ENCODE results near the gene RAD54L. TPM values are rescaled to one million over a fixed set of nuclear protein-coding genes. Genes with fewer than 3 reads are reported as not detected.
"Not testable (repeated sequence)": the region's sequence is repeated elsewhere in the genome, so short reads cannot be mapped to it uniquely, and the experiment has no call there.

The RAD54L gene
- total and polyA plus RNA-seq, 4 donors: 0.72 to 2.2 (median 2.1) TPM

DNA sequence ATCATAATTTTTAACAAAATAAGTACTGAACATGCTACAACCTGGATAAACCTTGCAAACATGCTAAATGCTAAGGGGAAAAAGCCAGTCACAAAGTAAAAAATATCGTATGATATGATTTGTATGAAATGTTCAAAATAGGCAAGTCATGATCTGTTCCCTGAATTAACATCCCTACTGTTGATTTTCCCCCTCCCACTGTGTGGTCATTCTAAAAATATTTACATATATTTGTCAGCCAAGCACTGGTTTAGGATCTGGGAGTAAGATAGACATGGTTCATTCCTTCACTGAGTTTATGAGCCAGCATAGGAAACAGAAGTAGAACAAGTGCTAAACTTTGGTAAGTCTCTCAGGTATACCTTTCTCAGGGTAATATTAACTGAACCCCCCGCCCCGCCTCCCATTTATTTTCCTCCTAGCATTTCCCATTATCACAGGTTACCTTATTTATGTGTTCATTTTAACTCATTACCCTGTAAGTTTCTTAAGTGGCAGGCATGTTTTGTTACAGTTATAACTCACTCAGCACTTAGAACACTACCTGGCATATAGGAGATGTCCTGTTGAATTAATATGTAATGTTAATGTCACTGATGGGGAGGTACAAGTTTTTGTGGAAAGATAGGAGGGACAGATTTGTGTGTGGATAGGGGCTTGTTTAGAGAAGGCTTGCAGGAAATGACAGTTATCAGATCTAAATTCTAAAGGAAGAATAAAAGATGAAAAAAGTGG is 68.3 kb downstream of the RAD54L start:
- peaks cover 17 to 37% (median 23%) of the 10 kb centered on the region in 4 donors for H3K36me3 ChIP-seq (ENCODE audit: control insufficient read depth in 4 of 4, insufficient read depth in 4 of 4, low read length in 4 of 4)
- H3K9me3 ChIP-seq (ENCODE audit: control insufficient read depth in 4 of 4, insufficient read depth in 3 of 4, low read length in 3 of 4): no peaks in the 10 kb centered on the region
- H3K27me3 ChIP-seq (ENCODE audit: control insufficient read depth in 3 of 3, insufficient read depth in 3 of 3, low read length in 2 of 3): no peaks in the 10 kb centered on the region
- 92 to 94% methylated on average over 3 of the region's 3 CpGs for WGBS, 2 donors
- ATAC-seq (ENCODE audit: insufficient read depth, low FRiP score) (no peak), DNase-seq (no peak)
- no peak overlapping the region for H3K4me3 ChIP-seq
- no peak overlapping the region for H3K27ac ChIP-seq (ENCODE audit: low read depth in 1 of 2, low read length in 1 of 2)
- no peak overlapping the region for H3K9ac ChIP-seq (ENCODE audit: insufficient read depth in 1 of 2, low read length in 2 of 2)
- H3K4me1 ChIP-seq (ENCODE audit: control insufficient read depth in 5 of 5, insufficient read depth in 5 of 5, low read length in 5 of 5): no peaks in the 10 kb centered on the region
- TF ChIP-seq, protein P1, sequence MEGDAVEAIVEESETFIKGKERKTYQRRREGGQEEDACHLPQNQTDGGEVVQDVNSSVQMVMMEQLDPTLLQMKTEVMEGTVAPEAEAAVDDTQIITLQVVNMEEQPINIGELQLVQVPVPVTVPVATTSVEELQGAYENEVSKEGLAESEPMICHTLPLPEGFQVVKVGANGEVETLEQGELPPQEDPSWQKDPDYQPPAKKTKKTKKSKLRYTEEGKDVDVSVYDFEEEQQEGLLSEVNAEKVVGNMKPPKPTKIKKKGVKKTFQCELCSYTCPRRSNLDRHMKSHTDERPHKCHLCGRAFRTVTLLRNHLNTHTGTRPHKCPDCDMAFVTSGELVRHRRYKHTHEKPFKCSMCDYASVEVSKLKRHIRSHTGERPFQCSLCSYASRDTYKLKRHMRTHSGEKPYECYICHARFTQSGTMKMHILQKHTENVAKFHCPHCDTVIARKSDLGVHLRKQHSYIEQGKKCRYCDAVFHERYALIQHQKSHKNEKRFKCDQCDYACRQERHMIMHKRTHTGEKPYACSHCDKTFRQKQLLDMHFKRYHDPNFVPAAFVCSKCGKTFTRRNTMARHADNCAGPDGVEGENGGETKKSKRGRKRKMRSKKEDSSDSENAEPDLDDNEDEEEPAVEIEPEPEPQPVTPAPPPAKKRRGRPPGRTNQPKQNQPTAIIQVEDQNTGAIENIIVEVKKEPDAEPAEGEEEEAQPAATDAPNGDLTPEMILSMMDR (IDR thresholded peaks at IDR 0.05; ENCODE audit: control extremely low read depth, extremely low read depth): no peak

DNA sequence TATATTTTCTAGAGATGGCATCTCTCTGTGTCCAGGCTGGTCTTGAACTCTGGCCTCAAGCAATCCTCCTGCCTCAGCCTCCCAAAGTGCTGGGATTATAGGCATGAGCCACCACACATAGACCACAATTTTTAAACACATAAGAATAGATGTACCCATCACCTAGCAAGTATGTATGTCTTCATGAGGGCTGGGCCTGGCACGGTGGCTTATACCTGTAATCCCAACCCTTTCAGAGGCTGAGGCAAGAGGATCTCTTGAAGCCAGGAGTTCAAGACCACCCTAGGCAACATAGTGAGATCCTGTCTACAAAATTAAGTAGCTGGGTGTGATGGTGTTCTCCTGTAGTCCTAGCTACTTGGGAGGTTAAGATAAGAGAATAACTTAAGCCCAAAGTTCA is 69.8 kb downstream of the RAD54L start:
- Histone ChIP-seq H3K27me3 (ENCODE audit: control insufficient read depth in 3 of 3, insufficient read depth in 3 of 3, low read length in 2 of 3) (no peaks in the 10 kb centered on the region), H3K4me3 (no peak overlapping the region), H3K9me3 (ENCODE audit: control insufficient read depth in 4 of 4, insufficient read depth in 3 of 4, low read length in 3 of 4) (no peaks in the 10 kb centered on the region), H3K36me3 (ENCODE audit: control insufficient read depth in 4 of 4, insufficient read depth in 4 of 4, low read length in 4 of 4) (peaks cover 13 to 30% (median 17%) of the 10 kb centered on the region in 4 donors), H3K9ac (ENCODE audit: insufficient read depth in 1 of 2, low read length in 2 of 2) (no peak overlapping the region), H3K27ac (ENCODE audit: low read depth in 1 of 2, low read length in 1 of 2) (no peak overlapping the region), H3K4me1 (ENCODE audit: control insufficient read depth in 5 of 5, insufficient read depth in 5 of 5, low read length in 5 of 5) (no peaks in the 10 kb centered on the region)
- DNase-seq (no peak), ATAC-seq (ENCODE audit: insufficient read depth, low FRiP score) (no peak)
- WGBS, 2 donors: 93 to 95% methylated on average over 1 of the region's 1 CpG
- TF ChIP-seq, protein P1 (IDR thresholded peaks at IDR 0.05; ENCODE audit: control extremely low read depth, extremely low read depth): no peak

GRCh38 chr1:46319301-46319700 is 71.7 kb downstream of the RAD54L start:
- H3K36me3 ChIP-seq (ENCODE audit: control insufficient read depth in 4 of 4, insufficient read depth in 4 of 4, low read length in 4 of 4): peaks cover 4 to 19% (median 9%) of the 10 kb centered on the region in 4 donors
- not testable (repeated sequence) for H3K27ac ChIP-seq (ENCODE audit: low read depth in 1 of 2, low read length in 1 of 2); H3K27me3 ChIP-seq (ENCODE audit: control insufficient read depth in 3 of 3, insufficient read depth in 3 of 3, low read length in 2 of 3); ATAC-seq (ENCODE audit: insufficient read depth, low FRiP score); H3K9me3 ChIP-seq (ENCODE audit: control insufficient read depth in 4 of 4, insufficient read depth in 3 of 4, low read length in 3 of 4); H3K4me1 ChIP-seq (ENCODE audit: control insufficient read depth in 5 of 5, insufficient read depth in 5 of 5, low read length in 5 of 5); DNase-seq; H3K9ac ChIP-seq (ENCODE audit: insufficient read depth in 1 of 2, low read length in 2 of 2); H3K4me3 ChIP-seq
- WGBS, 2 donors: 96 to 98% methylated on average over 6 of the region's 6 CpGs

- H3K4me3 ChIP-seq, DNase-seq: not testable (repeated sequence)
Observed at GRCh38 chr1:46319960-46320914, 72.7 kb downstream of the RAD54L start.

DNA sequence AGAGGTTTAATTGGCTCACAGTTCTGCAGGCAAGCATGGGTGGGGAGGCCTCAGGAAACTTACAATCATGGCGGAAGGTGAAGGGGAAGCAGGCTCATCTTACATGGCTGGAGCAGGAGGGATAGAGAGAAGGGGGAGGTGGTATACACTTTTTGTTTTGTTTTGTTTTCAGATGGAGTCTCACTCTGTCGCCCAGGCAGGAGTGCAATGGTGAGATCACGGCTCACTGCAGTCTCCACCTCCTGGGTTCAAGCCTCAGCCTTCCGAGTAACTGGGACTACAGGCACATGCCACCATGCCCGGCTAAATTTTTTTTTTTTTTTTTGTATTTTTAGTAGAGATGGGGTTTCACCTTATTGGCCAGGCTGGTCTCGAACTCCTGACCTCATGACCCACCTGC is 74.6 kb downstream of the RAD54L start:
- H3K4me1 ChIP-seq (ENCODE audit: control insufficient read depth in 5 of 5, insufficient read depth in 5 of 5, low read length in 5 of 5); H3K4me3 ChIP-seq; H3K9ac ChIP-seq (ENCODE audit: insufficient read depth in 1 of 2, low read length in 2 of 2); DNase-seq; ATAC-seq (ENCODE audit: insufficient read depth, low FRiP score); H3K27ac ChIP-seq (ENCODE audit: low read depth in 1 of 2, low read length in 1 of 2); H3K9me3 ChIP-seq (ENCODE audit: control insufficient read depth in 4 of 4, insufficient read depth in 3 of 4, low read length in 3 of 4); H3K36me3 ChIP-seq (ENCODE audit: control insufficient read depth in 4 of 4, insufficient read depth in 4 of 4, low read length in 4 of 4); H3K27me3 ChIP-seq (ENCODE audit: control insufficient read depth in 3 of 3, insufficient read depth in 3 of 3, low read length in 2 of 3): not testable (repeated sequence)
- 90 to 94% methylated on average over 6 of the region's 6 CpGs for WGBS, 2 donors

More at GRCh38 chr1:46319960-46320914, 72.7 kb downstream of the RAD54L start:
- H3K36me3 ChIP-seq (ENCODE audit: control insufficient read depth in 4 of 4, insufficient read depth in 4 of 4, low read length in 4 of 4): peaks cover 4 to 13% (median 6%) of the 10 kb centered on the region in 4 donors
- not testable (repeated sequence) for H3K27ac ChIP-seq (ENCODE audit: low read depth in 1 of 2, low read length in 1 of 2); H3K27me3 ChIP-seq (ENCODE audit: control insufficient read depth in 3 of 3, insufficient read depth in 3 of 3, low read length in 2 of 3); ATAC-seq (ENCODE audit: insufficient read depth, low FRiP score); H3K4me1 ChIP-seq (ENCODE audit: control insufficient read depth in 5 of 5, insufficient read depth in 5 of 5, low read length in 5 of 5); H3K9ac ChIP-seq (ENCODE audit: insufficient read depth in 1 of 2, low read length in 2 of 2); H3K9me3 ChIP-seq (ENCODE audit: control insufficient read depth in 4 of 4, insufficient read depth in 3 of 4, low read length in 3 of 4)
- WGBS, 2 donors: 73 to 86% methylated on average over 11 of the region's 13 CpGs

DNA sequence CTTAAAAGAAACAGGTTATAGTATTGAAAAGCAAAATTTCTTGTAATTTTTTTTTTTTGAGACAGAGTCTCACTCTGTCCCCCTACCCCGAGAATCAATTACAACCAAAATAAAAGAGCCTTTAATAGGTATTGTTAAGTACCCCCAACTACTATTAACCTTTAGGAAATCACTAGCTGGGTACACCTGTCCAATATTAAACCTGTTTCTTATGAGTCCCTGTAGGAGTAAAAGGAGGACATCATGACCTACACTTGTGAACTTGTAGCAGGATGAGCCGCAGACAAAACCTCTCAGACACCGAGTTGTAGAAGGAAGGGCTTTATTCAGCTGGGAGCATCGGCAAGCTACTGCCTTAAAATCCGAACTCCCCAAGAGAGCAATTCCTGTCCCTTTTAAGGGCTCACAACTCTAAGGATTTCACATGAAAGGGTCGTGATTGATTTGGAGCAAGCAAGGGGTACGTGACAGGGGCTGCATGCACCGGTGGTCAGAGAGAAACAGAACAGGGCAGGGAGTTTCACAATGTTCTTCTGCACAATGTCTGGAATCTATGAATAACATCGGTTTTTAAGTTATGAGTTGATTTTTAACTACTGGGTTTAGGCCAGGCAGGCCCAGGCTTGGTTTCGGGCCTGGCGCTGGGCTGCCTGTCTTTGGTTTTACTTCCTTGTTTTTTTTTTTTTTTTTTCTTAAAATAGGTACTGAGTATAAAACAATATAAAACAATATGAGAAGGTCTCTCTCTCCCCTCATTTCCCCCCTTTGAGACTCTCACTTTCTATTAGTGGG is 77.9 kb downstream of the RAD54L start:
- not testable (repeated sequence) for DNase-seq; H3K4me3 ChIP-seq; ATAC-seq (ENCODE audit: insufficient read depth, low FRiP score); H3K9ac ChIP-seq (ENCODE audit: insufficient read depth in 1 of 2, low read length in 2 of 2); H3K36me3 ChIP-seq (ENCODE audit: control insufficient read depth in 4 of 4, insufficient read depth in 4 of 4, low read length in 4 of 4); H3K4me1 ChIP-seq (ENCODE audit: control insufficient read depth in 5 of 5, insufficient read depth in 5 of 5, low read length in 5 of 5); H3K27ac ChIP-seq (ENCODE audit: low read depth in 1 of 2, low read length in 1 of 2); H3K27me3 ChIP-seq (ENCODE audit: control insufficient read depth in 3 of 3, insufficient read depth in 3 of 3, low read length in 2 of 3); H3K9me3 ChIP-seq (ENCODE audit: control insufficient read depth in 4 of 4, insufficient read depth in 3 of 4, low read length in 3 of 4)
- 91% methylated on average over 11 of the region's 11 CpGs for WGBS, 2 donors
